ENCODE results near the gene ING4.

ING4 gene

DNA sequence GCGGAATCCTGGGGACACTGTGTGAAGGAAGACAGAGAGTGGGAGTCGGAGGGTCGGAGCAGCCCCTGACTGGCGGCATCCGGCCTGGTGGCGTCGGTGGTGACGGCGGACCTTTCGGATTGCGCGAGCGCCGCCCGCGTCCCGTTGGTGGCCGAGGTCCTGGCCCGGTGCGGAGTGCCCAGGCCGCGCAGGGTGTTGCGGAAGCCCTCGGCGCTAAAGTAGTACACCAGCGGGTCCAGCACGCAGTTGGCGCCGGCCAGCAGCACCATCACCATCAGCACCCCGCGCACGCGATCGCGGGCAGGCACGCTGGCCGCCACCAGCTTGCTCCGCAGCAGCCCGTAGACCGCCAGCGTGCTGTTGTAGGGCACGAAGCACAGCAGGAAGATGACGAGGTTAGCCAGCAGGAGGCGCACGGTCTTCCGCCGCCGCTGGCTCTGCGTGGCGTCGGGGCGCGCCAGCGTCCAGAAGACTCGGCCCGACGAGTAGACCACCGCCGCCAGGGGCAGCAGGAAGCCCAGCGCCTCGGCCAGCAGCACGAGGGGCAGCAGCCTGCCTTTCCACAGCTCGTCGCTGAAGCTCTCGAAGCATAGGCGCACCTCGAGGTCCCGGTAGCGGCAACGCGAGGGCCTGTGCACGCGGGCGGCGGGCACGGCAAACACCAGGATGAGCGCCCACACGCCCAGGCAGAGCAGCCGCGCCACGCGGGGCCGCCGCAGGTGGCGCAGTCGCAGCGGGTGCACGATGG, 42.6 kb downstream of the ING4 start:
- no peak for DNase-seq (ENCODE audit: low read depth in 1 of 2, low spot score in 1 of 2)
- TF ChIP-seq, protein P1, sequence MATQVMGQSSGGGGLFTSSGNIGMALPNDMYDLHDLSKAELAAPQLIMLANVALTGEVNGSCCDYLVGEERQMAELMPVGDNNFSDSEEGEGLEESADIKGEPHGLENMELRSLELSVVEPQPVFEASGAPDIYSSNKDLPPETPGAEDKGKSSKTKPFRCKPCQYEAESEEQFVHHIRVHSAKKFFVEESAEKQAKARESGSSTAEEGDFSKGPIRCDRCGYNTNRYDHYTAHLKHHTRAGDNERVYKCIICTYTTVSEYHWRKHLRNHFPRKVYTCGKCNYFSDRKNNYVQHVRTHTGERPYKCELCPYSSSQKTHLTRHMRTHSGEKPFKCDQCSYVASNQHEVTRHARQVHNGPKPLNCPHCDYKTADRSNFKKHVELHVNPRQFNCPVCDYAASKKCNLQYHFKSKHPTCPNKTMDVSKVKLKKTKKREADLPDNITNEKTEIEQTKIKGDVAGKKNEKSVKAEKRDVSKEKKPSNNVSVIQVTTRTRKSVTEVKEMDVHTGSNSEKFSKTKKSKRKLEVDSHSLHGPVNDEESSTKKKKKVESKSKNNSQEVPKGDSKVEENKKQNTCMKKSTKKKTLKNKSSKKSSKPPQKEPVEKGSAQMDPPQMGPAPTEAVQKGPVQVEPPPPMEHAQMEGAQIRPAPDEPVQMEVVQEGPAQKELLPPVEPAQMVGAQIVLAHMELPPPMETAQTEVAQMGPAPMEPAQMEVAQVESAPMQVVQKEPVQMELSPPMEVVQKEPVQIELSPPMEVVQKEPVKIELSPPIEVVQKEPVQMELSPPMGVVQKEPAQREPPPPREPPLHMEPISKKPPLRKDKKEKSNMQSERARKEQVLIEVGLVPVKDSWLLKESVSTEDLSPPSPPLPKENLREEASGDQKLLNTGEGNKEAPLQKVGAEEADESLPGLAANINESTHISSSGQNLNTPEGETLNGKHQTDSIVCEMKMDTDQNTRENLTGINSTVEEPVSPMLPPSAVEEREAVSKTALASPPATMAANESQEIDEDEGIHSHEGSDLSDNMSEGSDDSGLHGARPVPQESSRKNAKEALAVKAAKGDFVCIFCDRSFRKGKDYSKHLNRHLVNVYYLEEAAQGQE (IDR thresholded peaks at IDR 0.05; ENCODE audit: insufficient replicate concordance, low read depth): no peak
- TF ChIP-seq SPI1 (IDR thresholded peaks at IDR 0.05; ENCODE audit: borderline replicate concordance, low read depth) (no peak), GABPA (IDR thresholded peaks at IDR 0.05; ENCODE audit: low read depth) (no peak), POLR2AphosphoS5 (IDR thresholded peaks at IDR 0.05; ENCODE audit: low read depth) (no peak)
- TF ChIP-seq, protein P2, sequence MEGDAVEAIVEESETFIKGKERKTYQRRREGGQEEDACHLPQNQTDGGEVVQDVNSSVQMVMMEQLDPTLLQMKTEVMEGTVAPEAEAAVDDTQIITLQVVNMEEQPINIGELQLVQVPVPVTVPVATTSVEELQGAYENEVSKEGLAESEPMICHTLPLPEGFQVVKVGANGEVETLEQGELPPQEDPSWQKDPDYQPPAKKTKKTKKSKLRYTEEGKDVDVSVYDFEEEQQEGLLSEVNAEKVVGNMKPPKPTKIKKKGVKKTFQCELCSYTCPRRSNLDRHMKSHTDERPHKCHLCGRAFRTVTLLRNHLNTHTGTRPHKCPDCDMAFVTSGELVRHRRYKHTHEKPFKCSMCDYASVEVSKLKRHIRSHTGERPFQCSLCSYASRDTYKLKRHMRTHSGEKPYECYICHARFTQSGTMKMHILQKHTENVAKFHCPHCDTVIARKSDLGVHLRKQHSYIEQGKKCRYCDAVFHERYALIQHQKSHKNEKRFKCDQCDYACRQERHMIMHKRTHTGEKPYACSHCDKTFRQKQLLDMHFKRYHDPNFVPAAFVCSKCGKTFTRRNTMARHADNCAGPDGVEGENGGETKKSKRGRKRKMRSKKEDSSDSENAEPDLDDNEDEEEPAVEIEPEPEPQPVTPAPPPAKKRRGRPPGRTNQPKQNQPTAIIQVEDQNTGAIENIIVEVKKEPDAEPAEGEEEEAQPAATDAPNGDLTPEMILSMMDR (IDR thresholded peaks at IDR 0.05; ENCODE audit: insufficient read depth, low read length): no peak
- Histone ChIP-seq H3K27ac (replicated peaks) (no peak overlapping the region), H3K27me3 (ENCODE audit: insufficient read depth, poor library complexity, severe bottlenecking) (no peaks in the 10 kb centered on the region), H3K4me3 (replicated peaks; ENCODE audit: insufficient read depth, low read length) (no peak overlapping the region)

DNA sequence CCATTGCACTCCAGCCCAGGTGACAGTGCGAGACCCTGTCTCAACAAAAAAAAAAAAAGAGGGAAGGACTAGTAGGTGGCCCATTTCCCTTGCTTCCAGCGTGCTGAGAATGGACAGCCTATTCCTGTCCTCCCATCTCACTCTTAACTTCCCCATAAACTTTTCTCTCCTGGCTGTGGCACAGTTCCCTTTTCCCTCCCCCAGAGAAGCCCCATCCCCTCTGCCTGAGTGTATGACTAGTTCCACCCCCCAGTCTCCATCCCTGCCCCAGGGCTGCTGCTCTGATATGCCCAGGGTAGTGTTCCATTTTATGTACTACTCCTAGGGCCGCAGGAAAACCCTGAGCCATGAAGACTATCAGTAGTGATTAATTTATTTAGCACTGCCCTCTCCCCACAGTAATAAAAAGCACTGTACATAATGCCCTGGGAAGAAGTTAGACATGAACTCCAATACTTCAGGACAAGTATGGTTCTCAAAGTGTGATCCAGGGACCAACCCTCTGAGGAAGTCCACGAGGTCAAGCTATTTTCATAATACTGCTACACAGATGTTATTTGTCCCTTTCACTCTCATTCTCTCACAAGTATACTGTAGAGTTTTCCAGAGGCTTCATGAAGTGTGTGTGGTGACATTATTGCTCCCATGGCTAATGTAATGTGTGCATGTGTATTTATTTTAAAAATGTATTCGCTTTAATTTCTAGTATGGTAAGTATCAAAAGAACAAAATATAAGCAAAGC, 44.3 kb downstream of the ING4 start:
- TF ChIP-seq, protein P2 (IDR thresholded peaks at IDR 0.05; ENCODE audit: insufficient read depth, low read length): no peak
- peak; percentile 63; the same call in 1 of the 2 replicates for TF ChIP-seq SPI1 (IDR thresholded peaks at IDR 0.05; ENCODE audit: borderline replicate concordance, low read depth)
- H3K27me3 ChIP-seq (ENCODE audit: insufficient read depth, poor library complexity, severe bottlenecking): no peaks in the 10 kb centered on the region
- peak in 1 of 2 experiments; percentile 43 for DNase-seq (ENCODE audit: low read depth in 1 of 2, low spot score in 1 of 2)
- H3K27ac ChIP-seq (replicated peaks): no peak overlapping the region
- H3K4me3 ChIP-seq (replicated peaks; ENCODE audit: insufficient read depth, low read length): no peak overlapping the region

DNA sequence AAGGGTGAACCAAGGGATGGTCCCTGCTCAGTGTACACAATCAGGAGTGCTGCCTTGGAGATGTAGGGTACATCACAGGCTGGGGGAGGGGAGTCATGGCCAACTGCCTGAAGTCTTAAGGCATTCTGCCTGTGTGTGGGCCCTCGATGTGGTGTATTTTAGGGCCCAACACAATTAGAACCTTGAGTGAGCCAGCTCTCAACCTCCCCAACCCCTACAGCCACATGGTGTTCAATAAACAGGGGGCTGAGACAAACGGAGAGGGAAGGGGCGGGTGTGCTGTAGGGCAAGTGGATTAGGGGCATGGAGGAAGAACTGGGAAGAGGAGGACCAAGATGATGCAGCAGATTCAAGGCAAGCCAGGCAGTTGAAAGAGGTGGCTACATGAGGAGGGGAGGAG, 47.1 kb downstream of the ING4 start:
- TF ChIP-seq POLR2AphosphoS5 (IDR thresholded peaks at IDR 0.05; ENCODE audit: low read depth) (no peak), SPI1 (IDR thresholded peaks at IDR 0.05; ENCODE audit: borderline replicate concordance, low read depth) (no peak), GABPA (IDR thresholded peaks at IDR 0.05; ENCODE audit: low read depth) (no peak)
- TF ChIP-seq, protein P1 (IDR thresholded peaks at IDR 0.05; ENCODE audit: insufficient replicate concordance, low read depth): no peak
- TF ChIP-seq, protein P2 (IDR thresholded peaks at IDR 0.05; ENCODE audit: insufficient read depth, low read length): no peak
- peak overlapping the region; percentile 60 for H3K27ac ChIP-seq (replicated peaks)
- H3K4me3 ChIP-seq (replicated peaks; ENCODE audit: insufficient read depth, low read length): no peak overlapping the region
- peak in 1 of 2 experiments; percentile 20 for DNase-seq (ENCODE audit: low read depth in 1 of 2, low spot score in 1 of 2)
- no peaks in the 10 kb centered on the region for H3K27me3 ChIP-seq (ENCODE audit: insufficient read depth, poor library complexity, severe bottlenecking)

Data from HL-60 (cell line).